GM12891 (cell line): ENCODE measurements around the gene ZNF607.
"Not testable (repeated sequence)": the region's sequence is repeated elsewhere in the genome, so short reads cannot be mapped to it uniquely, and the experiment has no call there.

Experiments used
- PAX5 ChIP-seq: IDR thresholded peaks from 2 replicates; pipeline ENCODE4 v1.6.1; 2011; ENCODE audit warnings: low read length, moderate library complexity, mild to moderate bottlenecking; ENCODE audit not compliant: insufficient read depth, severe bottlenecking
- POLR2A ChIP-seq: IDR thresholded peaks from 2 replicates; pipeline ENCODE4 v1.6.1; 2011; ENCODE audit warnings: low read depth, low read length, control low read depth
- POLR2AphosphoS5 ChIP-seq: IDR thresholded peaks from 2 replicates; pipeline ENCODE4 v1.6.1; 2011; ENCODE audit warnings: low read depth, low read length, control low read depth
- POU2F2 ChIP-seq: IDR thresholded peaks from 2 replicates; pipeline ENCODE4 v1.6.1; 2011; ENCODE audit warnings: low read depth, mild to moderate bottlenecking, control low read depth, low read length, moderate library complexity
- SPI1 ChIP-seq: IDR thresholded peaks from 2 replicates; pipeline ENCODE4 v1.6.1; 2011; ENCODE audit warnings: low read depth, low read length, control low read depth
- TAF1 ChIP-seq: IDR thresholded peaks from 2 replicates; pipeline ENCODE4 v1.6.1; 2011; ENCODE audit warnings: low read depth, low read length, control low read depth

DNA sequence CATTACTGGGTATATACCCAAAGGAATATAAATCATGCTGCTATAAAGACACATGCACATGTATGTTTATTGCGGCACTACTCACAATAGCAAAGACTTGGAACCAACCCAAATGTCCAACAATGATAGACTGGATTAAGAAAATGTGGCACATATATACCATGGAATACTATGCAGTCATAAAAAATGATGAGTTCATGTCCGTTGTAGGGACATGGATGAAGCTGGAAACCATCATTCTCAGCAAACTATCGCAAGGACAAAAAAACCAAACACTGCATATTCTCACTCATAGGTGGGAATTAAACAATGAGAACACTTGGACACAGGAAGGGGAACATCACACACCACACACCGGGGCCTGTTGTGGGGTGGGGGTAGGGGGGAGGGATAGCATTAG is 38.1 kb upstream of the ZNF607 start:
- TF ChIP-seq POLR2A, POLR2AphosphoS5, TAF1, SPI1, PAX5, POU2F2: not testable (repeated sequence)
